Stomach (tissue), 9 donors: ENCODE data around the gene NCK1. TPM values are rescaled to one million over a fixed set of nuclear protein-coding genes. Genes with fewer than 3 reads are reported as not detected.

Source experiments
- DNase-seq, 2 donors: peaks; one replicate each; pipeline versions ENCODE4 v3.0.0 to v3.0.0-alpha.2; 2013 to 2019
- H3K27ac ChIP-seq, 5 donors: fragments of 200-600 bp in 4 of 5; sonication (generic) in 4 of 5; one replicate each; pipeline ENCODE4 v1.5.1; 2013 to 2019; ENCODE audit warnings: mild to moderate bottlenecking in 1 of 5, moderate library complexity in 1 of 5
- H3K27me3 ChIP-seq, 3 donors: fragments of 200-600 bp; sonication (generic); one replicate each; pipeline ENCODE4 v1.5.1; 2017 to 2019; ENCODE audit warnings: mixed run types in 1 of 3
- H3K36me3 ChIP-seq, 4 donors: fragments of 200-600 bp; sonication (generic); 1 replicate in 3 of 4; 2 replicates in 1 of 4; pipeline ENCODE4 v1.5.1; 2016 to 2019
- H3K4me1 ChIP-seq, 4 donors: fragments of 200-600 bp; sonication (generic); one replicate each; pipeline ENCODE4 v1.5.1; 2016 to 2019
- H3K4me3 ChIP-seq, 4 donors: fragments of 200-600 bp; sonication (generic) in 3 of 4; one replicate each; pipeline ENCODE4 v1.5.1; 2016 to 2019; ENCODE audit warnings: mild to moderate bottlenecking in 1 of 4
- H3K9me3 ChIP-seq, 4 donors: fragments of 200-600 bp; sonication (generic); one replicate each; pipeline ENCODE4 v1.5.1; 2016 to 2019
- CTCF ChIP-seq, 7 experiments: fragments of 450-650 bp in 4 of 7; fragments of 200-600 bp in 3 of 7; sonication (generic) in 3 of 7; IDR thresholded peaks; one replicate each; pipeline ENCODE4 v1.5.1; 2016 to 2019; ENCODE audit warnings: antibody characterized with exemption in 7 of 7, control low read depth in 2 of 7, mild to moderate bottlenecking in 1 of 7
- EP300 ChIP-seq: sonication (generic); formaldehyde crosslinking; IDR thresholded peaks from one replicate; pipeline ENCODE4 v1.6.1; 2017; ENCODE audit warnings: antibody characterized with exemption
- POLR2A ChIP-seq, 4 donors: fragments of 450-650 bp; IDR thresholded peaks; one replicate each; pipeline ENCODE4 v1.6.1; 2016; ENCODE audit warnings: antibody characterized with exemption in 4 of 4, control low read depth in 2 of 4, mild to moderate bottlenecking in 1 of 4, moderate library complexity in 1 of 4
- POLR2AphosphoS5 ChIP-seq, 3 donors: sonication (generic); formaldehyde crosslinking; IDR thresholded peaks; one replicate each; pipeline ENCODE4 v1.6.1; 2016; ENCODE audit warnings: antibody characterized with exemption in 3 of 3
- WGBS, 5 donors: extraction: QIAGEN DNeasy Blood & Tissue Kit in 3 of 5; methylation state at CpG; one replicate each; pipeline versions ENCODE4 v1.1.5 to v1.1.7; 2013 to 2018; 5-methylcytosine and 5-hydroxymethylcytosine counted together
- intact Hi-C: fragments of 100-400 bp; cut with DNase I; formaldehyde crosslinking; loops from one replicate; pipeline ENCODE4 v1.15.1; 2023; ENCODE audit warnings: low total_unique reads
- polyA plus RNA-seq, 3 donors: library from polyadenylated mRNA; stranded (reverse); fragments of 200-250 nt; gene quantifications; one replicate each; pipeline ENCODE4 v1.2.3, GENCODE V29; 2013
- total RNA-seq, 5 donors: library from RNA; depleted of rRNA; stranded (reverse); fragments of >200 nt; gene quantifications; one replicate each; pipeline versions ENCODE4 v1.1.0 to v1.2.3, GENCODE V29; 2014 to 2016
- donor health status: healthy with polysubstance abuse.
- donor health status: Bipolar disorder and iron deficiency.
- donor health status: healthy.

Gene NCK1
- total and polyA plus RNA-seq, 8 donors, result 11.9 to 59.8 (median 25.2) TPM

GRCh38 chr3:136819392-136819730 is 42.6 kb upstream of the NCK1 start:
- Histone ChIP-seq H3K4me3 (peak overlapping the region; percentile 61 to 69 (median 64)), H3K27ac (peak overlapping the region; percentile 19 to 86 (median 77)), H3K36me3 (no peaks in the 10 kb centered on the region), H3K9me3 (peaks cover 0 to 8% (median 3%) of the 10 kb centered on the region in 4 donors), H3K4me1 (peaks cover 8 to 24% (median 19%) of the 10 kb centered on the region in 4 donors), H3K27me3 (peaks cover 0 to 32% (median 24%) of the 10 kb centered on the region in 3 donors)
- peak in 1 of 2 donors; percentile 57 for DNase-seq
- no peak for TF ChIP-seq POLR2AphosphoS5 (IDR thresholded peaks at IDR 0.05)
- no peak for TF ChIP-seq POLR2A (IDR thresholded peaks at IDR 0.05)
- no peak for TF ChIP-seq EP300
- no peak for TF ChIP-seq CTCF (IDR thresholded peaks at IDR 0.05)
- intact Hi-C loops, result no loop called here
- 1 to 5% (median 1%) methylated on average over 8 to 21 of the region's 21 CpGs for WGBS, 5 donors

- peak; percentile 31 to 81 for DNase-seq
- Histone ChIP-seq H3K4me3 (peak overlapping the region; percentile 61 to 69 (median 64)), H3K36me3 (no peaks in the 10 kb centered on the region), H3K4me1 (peaks cover 8 to 24% (median 19%) of the 10 kb centered on the region in 4 donors), H3K27ac (peak overlapping the region in 4 of 5 donors; percentile 72 to 86 (median 77)), H3K27me3 (peaks cover 0 to 32% (median 24%) of the 10 kb centered on the region in 3 donors), H3K9me3 (peaks cover 0 to 8% (median 3%) of the 10 kb centered on the region in 4 donors)
- TF ChIP-seq EP300 (no peak), POLR2AphosphoS5 (IDR thresholded peaks at IDR 0.05) (no peak), CTCF (IDR thresholded peaks at IDR 0.05) (no peak), POLR2A (IDR thresholded peaks at IDR 0.05) (no peak)
- intact Hi-C loops, result no loop called here
- 5 to 12% (median 7%) methylated on average over 38 to 51 of the region's 51 CpGs for WGBS, 5 donors
Measured at GRCh38 chr3:136819731-136820679, 42.0 kb upstream of the NCK1 start.

- 23 to 58% (median 34%) methylated on average over 1 of the region's 1 CpG for WGBS, 5 donors
- no peak overlapping the region for H3K27ac ChIP-seq
- intact Hi-C loops, result no loop called here
- peaks cover 0 to 13% (median 5%) of the 10 kb centered on the region in 4 donors for H3K4me1 ChIP-seq
- no peaks in the 10 kb centered on the region for H3K36me3 ChIP-seq
- H3K4me3 ChIP-seq, result no peak overlapping the region
- no peak for DNase-seq
- TF ChIP-seq POLR2AphosphoS5 (IDR thresholded peaks at IDR 0.05), result no peak
- no peak for TF ChIP-seq POLR2A (IDR thresholded peaks at IDR 0.05)
- TF ChIP-seq CTCF (IDR thresholded peaks at IDR 0.05), result no peak
- TF ChIP-seq EP300, result no peak
- no peaks in the 10 kb centered on the region for H3K9me3 ChIP-seq
- no peaks in the 10 kb centered on the region for H3K27me3 ChIP-seq
Measured at GRCh38 chr3:136831461-136831860, 30.5 kb upstream of the NCK1 start.

DNA sequence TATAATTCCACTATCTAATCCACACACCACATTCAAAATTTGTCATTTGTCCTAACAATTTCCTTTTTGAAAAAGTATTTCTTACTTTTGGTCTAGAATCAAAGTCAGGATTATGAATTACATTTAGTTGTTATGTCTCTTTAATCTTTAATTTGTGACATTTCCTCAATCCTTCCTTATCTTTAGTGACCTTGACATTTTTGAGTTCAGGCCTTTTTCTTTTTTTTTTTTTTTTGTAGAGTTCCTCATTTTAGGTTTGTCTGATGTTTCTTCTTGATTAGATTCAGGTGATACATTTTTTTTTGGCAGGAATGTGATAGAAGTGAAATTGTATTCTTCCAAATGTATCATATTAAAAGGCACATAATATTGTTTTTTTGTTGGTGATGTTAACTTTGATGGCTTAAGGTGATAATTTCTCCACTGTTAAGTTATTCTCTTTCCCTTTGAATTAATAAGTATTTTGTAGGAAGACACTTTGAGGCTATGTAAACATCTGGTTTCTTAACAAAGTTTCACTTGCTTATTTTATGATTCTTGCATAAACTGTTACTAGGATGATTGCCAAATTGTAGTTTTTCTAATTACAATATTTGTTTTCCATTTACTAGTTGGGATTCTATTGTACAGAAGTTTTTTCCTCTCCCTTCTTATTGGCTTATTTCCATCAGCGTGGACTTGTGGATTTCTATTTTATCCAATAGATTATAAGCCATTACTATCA is 26.8 kb upstream of the NCK1 start:
- Histone ChIP-seq H3K4me1 (peaks cover 0 to 37% (median 16%) of the 10 kb centered on the region in 4 donors), H3K27ac (no peak overlapping the region), H3K9me3 (no peaks in the 10 kb centered on the region), H3K27me3 (no peaks in the 10 kb centered on the region), H3K4me3 (no peak overlapping the region), H3K36me3 (no peaks in the 10 kb centered on the region)
- TF ChIP-seq EP300 (no peak), POLR2A (IDR thresholded peaks at IDR 0.05) (no peak), CTCF (IDR thresholded peaks at IDR 0.05) (no peak), POLR2AphosphoS5 (IDR thresholded peaks at IDR 0.05) (no peak)
- intact Hi-C loops, result no loop called here
- no peak for DNase-seq
- WGBS, 5 donors, result 63 to 88% (median 72%) methylated on average over 1 of the region's 1 CpG
